Kidney (tissue), 14 donors: ENCODE measurements around the gene ATP6V0D1. TPM values are rescaled to one million over a fixed set of nuclear protein-coding genes. Genes with fewer than 3 reads are reported as not detected.

Experiments
- DNase-seq, 5 donors: peaks; one replicate each; pipeline ENCODE4 v3.0.0-alpha.2; 2013 to 2020
- FAIRE-seq: peaks from 2 replicates; lab custom pipeline; 2012; peaks lifted over from hg19 to GRCh38; lab: Jason Lieb, UNC
- H3K27ac ChIP-seq, 2 donors: one replicate each; pipeline ENCODE4 v1.7.0; 2013; ENCODE audit warnings: low read depth in 2 of 2, low read length in 2 of 2, inconsistent platforms in 1 of 2
- H3K27me3 ChIP-seq: one replicate; pipeline ENCODE4 v1.7.1; 2013; ENCODE audit warnings: low read length, inconsistent platforms; ENCODE audit not compliant: control insufficient read depth, insufficient read depth
- H3K36me3 ChIP-seq, 3 donors: one replicate each; pipeline versions ENCODE4 v1.7.0 to v1.7.1; 2013; ENCODE audit warnings: low read length in 3 of 3, control low read depth in 1 of 3, inconsistent platforms in 1 of 3; ENCODE audit not compliant: insufficient read depth in 3 of 3, control insufficient read depth in 2 of 3
- H3K4me1 ChIP-seq, 3 donors: one replicate each; pipeline versions ENCODE4 v1.7.0 to v1.7.1; 2013; ENCODE audit warnings: low read length in 3 of 3, inconsistent platforms in 1 of 3, low read depth in 1 of 3; ENCODE audit not compliant: control insufficient read depth in 2 of 3, insufficient read depth in 2 of 3
- H3K4me3 ChIP-seq, 3 donors: one replicate each; pipeline versions ENCODE4 v1.7.0 to v1.8.1; 2013; ENCODE audit warnings: low read length in 3 of 3, control low read depth in 1 of 3, inconsistent platforms in 1 of 3
- H3K9ac ChIP-seq, 3 donors: one replicate each; pipeline versions ENCODE4 v1.7.0 to v1.7.1; 2013; ENCODE audit warnings: low read length in 3 of 3, control low read depth in 1 of 3, inconsistent platforms in 1 of 3
- H3K9me3 ChIP-seq, 3 donors: one replicate each; pipeline versions ENCODE4 v1.7.0 to v1.7.1; 2013; ENCODE audit warnings: low read length in 3 of 3, control low read depth in 1 of 3, inconsistent platforms in 1 of 3; ENCODE audit not compliant: control insufficient read depth in 2 of 3, insufficient read depth in 1 of 3
- CTCF ChIP-seq: IDR thresholded peaks from 3 replicates; pipeline ENCODE4 v1.5.1; 2012; ENCODE audit warnings: mild to moderate bottlenecking, moderate library complexity, borderline replicate concordance; ENCODE audit not compliant: insufficient read depth; ENCODE audit errors: extremely low read depth
- intact Hi-C: fragments of 100-400 bp; cut with DNase I; formaldehyde crosslinking; loops from one replicate; pipeline ENCODE4 v1.11.1; 2022
- polyA plus RNA-seq: library from polyadenylated mRNA; stranded (reverse); fragments of 350-450 nt; fragmentation: Illumina TruSeq; extraction: RNeasy Lipid Tissue Mini Kit (QIAGEN cat#74804); gene quantifications from one replicate; pipeline ENCODE4 v1.2.3, GENCODE V29; 2014; ENCODE audit warnings: low read depth, low replicate concordance; ENCODE audit not compliant: insufficient read depth
- total RNA-seq: library from RNA; stranded (reverse); fragmentation: NEBNext Ultra II Directional; extraction: Animal tissue kit (Norgen Biotek cat#: 25700); gene quantifications from one replicate; pipeline ENCODE4 v1.2.1, GENCODE V29; 2021
- donor health status: control.
- donor health status: control.
- donor health status: control.
- donor health status: control.
- donor health status: control.
- donor health status: DM: yes; HTN: yes; CAD: no.
- donor health status: Normal renal cell carcinoma (clear cell type).

ATP6V0D1 gene
- total and polyA plus RNA-seq, 2 donors from 2014 or later, result 100 to 208 TPM

- H3K4me3 ChIP-seq, result peak overlapping the region; percentile 80 to 86 (median 85)
- H3K27ac ChIP-seq, result peak overlapping the region in 1 of 2 donors; percentile 23
- intact Hi-C loops, result no loop called here
- DNase-seq (peak in 1 of 5 donors; percentile 61), FAIRE-seq (no peak)
- H3K27me3 ChIP-seq, result no peaks in the 10 kb centered on the region
- peak overlapping the region in 2 of 3 donors; percentile 82 to 95 for H3K9ac ChIP-seq
- peaks cover 0 to 31% (median 21%) of the 10 kb centered on the region in 3 donors for H3K4me1 ChIP-seq
- H3K36me3 ChIP-seq, result peaks cover 0 to 6% (median 0%) of the 10 kb centered on the region in 3 donors
- no peak for TF ChIP-seq CTCF
- no peaks in the 10 kb centered on the region for H3K9me3 ChIP-seq
These were observed 1.4 kb upstream of the ATP6V0D1 start for GRCh38 chr16:67482233-67482924.

GRCh38 chr16:67481561-67482232 is 740 bp upstream of the ATP6V0D1 start:
- Histone ChIP-seq H3K4me3 (peak overlapping the region; percentile 80 to 86 (median 85)), H3K9ac (peak overlapping the region; percentile 69 to 95 (median 82)), H3K9me3 (no peaks in the 10 kb centered on the region), H3K27me3 (no peaks in the 10 kb centered on the region), H3K36me3 (peaks cover 0 to 6% (median 0%) of the 10 kb centered on the region in 3 donors), H3K4me1 (peaks cover 0 to 31% (median 21%) of the 10 kb centered on the region in 3 donors), H3K27ac (peak overlapping the region; percentile 73 to 78)
- DNase-seq (peak in 3 of 5 donors; percentile 46 to 86 (median 79)), FAIRE-seq (no peak)
- intact Hi-C loops, result no loop called here
- no peak for TF ChIP-seq CTCF

GRCh38 chr16:67477960-67478554 is 2.9 kb downstream of the ATP6V0D1 start:
- Histone ChIP-seq H3K9ac (no peak overlapping the region), H3K4me3 (no peak overlapping the region), H3K27ac (no peak overlapping the region), H3K36me3 (no peaks in the 10 kb centered on the region), H3K27me3 (no peaks in the 10 kb centered on the region), H3K9me3 (no peaks in the 10 kb centered on the region), H3K4me1 (peaks cover 0 to 31% (median 25%) of the 10 kb centered on the region in 3 donors)
- no peak for DNase-seq
- no peak for FAIRE-seq
- intact Hi-C loops, result loop anchor here (10.0 kb wide), 1 partner anchor 223 kb away; no protein-coding TSS in a partner anchor
- TF ChIP-seq CTCF, result no peak
